ENCODE results near the gene CD209. TPM values are rescaled to one million over a fixed set of nuclear protein-coding genes. Genes with fewer than 3 reads are reported as not detected.

Gene CD209
- total and polyA plus RNA-seq, 2 of the 8 experiments (the other 6 are each of a cell fraction or from before 2014, with no cell fraction given) = 0.05 to 0.22 TPM

GRCh38 chr19:7703332-7703731 lies 44.0 kb downstream of the CD209 start:
- H2BK12ac ChIP-seq (ENCODE audit: low read depth, low read length) = no peak overlapping the region
- FAIRE-seq (no peak), DNase-seq (ENCODE audit: low read depth in 1 of 2, low spot score in 2 of 2) (no peak)
- H3K4ac ChIP-seq (replicated peaks; ENCODE audit: insufficient read length, low read depth, low read length) = no peak overlapping the region
- no peaks in the 10 kb centered on the region for H3K9me3 ChIP-seq (ENCODE audit: insufficient read depth in 2 of 2, low read depth in 1 of 2, low read length in 1 of 2)
- no peak overlapping the region for H3K4me2 ChIP-seq (ENCODE audit: insufficient read depth in 1 of 2, low read depth in 2 of 2, low read length in 2 of 2)
- H3K4me1 ChIP-seq (replicated peaks in 1 of 4; ENCODE audit: control insufficient read depth in 3 of 4, insufficient read depth in 4 of 4, low read length in 3 of 4) = peaks cover 0 to 5% (median 3%) of the 10 kb centered on the region in 4 experiments; a peak in 5 of 7 replicates
- H3K23me2 ChIP-seq (ENCODE audit: low read depth, low read length) = 0 out of 2 replicates have a peak, but pooled peaks cover 1% of the 10 kb centered on the region
- no peak overlapping the region for H2BK20ac ChIP-seq (ENCODE audit: low read length)
- whole genome bisulfite sequencing, 2 experiments (ENCODE audit: extremely low coverage in 1 of 2, insufficient coverage in 1 of 2, insufficient read length in 1 of 2, insufficient replicate concordance in 2 of 2, low coverage in 1 of 2, low lambda C conversion rate in 2 of 2, missing lambda C conversion rate in 1 of 2) = 80% methylated on average over 5 of the region's 8 CpGs; no CpG with 5 or more reads in 1 of the 2 experiments
- H4K20me1 ChIP-seq (replicated peaks in 1 of 2; ENCODE audit: control insufficient read depth in 1 of 2, insufficient read depth in 2 of 2, low read length in 2 of 2) = no peaks in the 10 kb centered on the region
- no peak overlapping the region for H4K91ac ChIP-seq (replicated peaks; ENCODE audit: insufficient read length, low read length)
- no peaks in the 10 kb centered on the region for H3K79me2 ChIP-seq (ENCODE audit: control insufficient read depth in 1 of 2, insufficient read depth in 2 of 2, low read length in 2 of 2)
- H3K18ac ChIP-seq (ENCODE audit: extremely low read depth, low read length) = no peak overlapping the region
- H3K56ac ChIP-seq (replicated peaks; ENCODE audit: insufficient read length, low read depth, low read length) = no peak overlapping the region
- H2AK5ac ChIP-seq (ENCODE audit: low read depth, low read length) = no peak overlapping the region
- no peak overlapping the region for H4K8ac ChIP-seq (ENCODE audit: extremely low read depth, insufficient read depth, low read length)
- no peak overlapping the region for H3K4me3 ChIP-seq (ENCODE audit: extremely low read depth in 1 of 4, insufficient read depth in 2 of 4, low read depth in 3 of 4, low read length in 4 of 4)
- no peaks in the 10 kb centered on the region for H3K79me1 ChIP-seq (ENCODE audit: low read depth, low read length)
- POLR2A ChIA-PET (ENCODE audit: partially characterized antibody) = no interaction called here
- no peak overlapping the region for H3K14ac ChIP-seq (ENCODE audit: insufficient read length)
- H2AFZ ChIP-seq (ENCODE audit: low read length) = no peak overlapping the region
- TF ChIP-seq ATF3 (IDR thresholded peaks at IDR 0.05; ENCODE audit: insufficient read depth, low read depth, low read length) (no peak), TEAD4 (IDR thresholded peaks at IDR 0.05; ENCODE audit: low read depth, low read length) (no peak), TAF1 (IDR thresholded peaks at IDR 0.05; ENCODE audit: low read depth, low read length) (no peak), ASH2L (IDR thresholded peaks at IDR 0.05; ENCODE audit: low read length) (no peak), NRF1 (IDR thresholded peaks at IDR 0.05; ENCODE audit: low read depth, low read length) (no peak), CTCF (IDR thresholded peaks at IDR 0.05; ENCODE audit: control extremely low read depth in 1 of 3, insufficient read depth in 1 of 3, low read depth in 1 of 3, low read length in 3 of 3) (no peak), USF2 (IDR thresholded peaks at IDR 0.05; ENCODE audit: low read length) (no peak), CHD2 (IDR thresholded peaks at IDR 0.05; ENCODE audit: low read length) (no peak), GTF2F1 (IDR thresholded peaks at IDR 0.05; ENCODE audit: borderline replicate concordance, low read depth, low read length) (no peak), EZH2 (IDR thresholded peaks at IDR 0.05; ENCODE audit: low read depth, low read length, severe bottlenecking) (no peak)
- H4K5ac ChIP-seq (ENCODE audit: insufficient read length, low read depth, low read length) = no peak overlapping the region
- no peak overlapping the region for H2BK5ac ChIP-seq (ENCODE audit: low read depth, low read length)
- CTCF ChIA-PET (ENCODE audit: partially characterized antibody) = interaction anchor here (0.7 to 1.0 kb wide), 3 partner anchors 9 to 1809 kb away, joined by 3 to 4 read pairs (median 3); partner anchors contain the start of gene TRAPPC5
- no peaks in the 10 kb centered on the region; a peak in 1 of 7 replicates for H3K27me3 ChIP-seq (replicated peaks in 1 of 4; ENCODE audit: control insufficient read depth in 3 of 4, extremely low read depth in 1 of 4, insufficient read depth in 3 of 4, low read length in 3 of 4)
- H3K9ac ChIP-seq (replicated peaks in 1 of 4; ENCODE audit: extremely low read depth in 1 of 4, low read depth in 3 of 4, low read length in 3 of 4) = no peak overlapping the region
- no peaks in the 10 kb centered on the region for H3K36me3 ChIP-seq (ENCODE audit: control insufficient read depth in 2 of 4, insufficient read depth in 4 of 4, low read length in 3 of 4)
- H3K23ac ChIP-seq (ENCODE audit: insufficient read length) = no peak overlapping the region
- no peak overlapping the region for H2BK15ac ChIP-seq (ENCODE audit: low read length)
- H2BK120ac ChIP-seq (replicated peaks; ENCODE audit: low read depth, low read length) = no peak overlapping the region
- H3K27ac ChIP-seq (ENCODE audit: low read depth, low read length) = no peak overlapping the region

All from H1 (cell line).